HTR-8/SVneo (cell line): ENCODE results near the gene CNOT9.

Source experiments
- DNase-seq: peaks from one replicate; pipeline ENCODE4 v3.0.0; 2011; ENCODE audit warnings: low spot score, mixed read lengths; ENCODE audit not compliant: insufficient read length
- FAIRE-seq: peaks from 2 replicates; lab custom pipeline; 2011; peaks lifted over from hg19 to GRCh38; lab: Jason Lieb, UNC

Gene CNOT9

GRCh38 chr2:218643751-218644310 lies 75.2 kb downstream of the CNOT9 start:
- FAIRE-seq, result no peak
- DNase-seq, result no peak

GRCh38 chr2:218644721-218645120 lies 76.1 kb downstream of the CNOT9 start:
- no peak for FAIRE-seq
- no peak for DNase-seq

- DNase-seq (no peak), FAIRE-seq (no peak)
Observed at GRCh38 chr2:218645126-218645525, 76.5 kb downstream of the CNOT9 start.
